NCI-H2196 treated with DMSO at 0.1 percent for 48 hours (cell line): ENCODE measurements around the gene LONRF2.
A peak's percentile ranks its signal among the peaks of the same experiment; 100 is the strongest.

ENCODE experiments used
- DNase-seq: peaks from one replicate; lab custom pipeline; 2025; ENCODE audit not compliant: unreplicated experiment; lab: John Stamatoyannopoulos, UW

The LONRF2 gene

GRCh38 chr2:100301881-100302584 is 20.3 kb downstream of the LONRF2 start:
- DNase-seq = no peak

GRCh38 chr2:100299548-100299947 is 22.8 kb downstream of the LONRF2 start:
- DNase-seq = no peak

- DNase-seq = no peak
These were observed 24.8 kb downstream of the LONRF2 start for GRCh38 chr2:100297511-100297910.

- DNase-seq = no peak
These were observed 28.2 kb downstream of the LONRF2 start for GRCh38 chr2:100294162-100294497.

- DNase-seq = no peak
These were observed 28.8 kb downstream of the LONRF2 start for GRCh38 chr2:100293341-100294161.

- DNase-seq = peak; percentile 27
These were observed 30.2 kb downstream of the LONRF2 start for GRCh38 chr2:100292022-100292580.

- peak; percentile 20 for DNase-seq
These were observed 30.9 kb downstream of the LONRF2 start for GRCh38 chr2:100291152-100291970.

- no peak for DNase-seq
These were observed 31.6 kb downstream of the LONRF2 start for GRCh38 chr2:100290718-100291151.

GRCh38 chr2:100289020-100289419 is 33.3 kb downstream of the LONRF2 start:
- DNase-seq = no peak

GRCh38 chr2:100286318-100286717 is 36.0 kb downstream of the LONRF2 start:
- no peak for DNase-seq

GRCh38 chr2:100285691-100286090 is 36.6 kb downstream of the LONRF2 start:
- DNase-seq = no peak

GRCh38 chr2:100285011-100285410 is 37.3 kb downstream of the LONRF2 start:
- no peak for DNase-seq

- no peak for DNase-seq
These were observed 38.4 kb downstream of the LONRF2 start for GRCh38 chr2:100283724-100284501.

GRCh38 chr2:100281521-100282438 is 40.5 kb downstream of the LONRF2 start:
- DNase-seq = no peak

- DNase-seq = no peak
These were observed 42.4 kb downstream of the LONRF2 start for GRCh38 chr2:100279586-100280534.

- DNase-seq = no peak
These were observed 43.3 kb downstream of the LONRF2 start for GRCh38 chr2:100278986-100279385.

- DNase-seq = no peak
These were observed 43.8 kb downstream of the LONRF2 start for GRCh38 chr2:100278501-100278900.

GRCh38 chr2:100277540-100278207 is 44.6 kb downstream of the LONRF2 start:
- DNase-seq = no peak
